GM21528 (cell line): ENCODE data around the gene MORN5.
"Not testable (repeated sequence)": the region's sequence is repeated elsewhere in the genome, so short reads cannot be mapped to it uniquely, and the experiment has no call there.

Source experiments
- ATAC-seq: cut with Tn5 transposase; IDR thresholded peaks from one replicate; pipeline ENCODE4 v1.9.1; 2021; ENCODE audit warnings: mild to moderate bottlenecking, moderate library complexity; ENCODE audit not compliant: unreplicated experiment, low FRiP score

MORN5 gene

GRCh38 chr9:122159026-122159924 lies at the start of gene MORN5, which contains the start of gene NDUFA8:
TSS of gene MORN5 (plus strand) at chr9:122159908. CDS start at chr9:122159973, 65 bp downstream.
TSS of gene NDUFA8 (minus strand) at chr9:122159779. CDS start at chr9:122159677, 102 bp downstream.
- peak; percentile 97 for ATAC-seq

GRCh38 chr9:122110100-122110833 lies 49.4 kb upstream of the MORN5 start:
- ATAC-seq: no peak

DNA sequence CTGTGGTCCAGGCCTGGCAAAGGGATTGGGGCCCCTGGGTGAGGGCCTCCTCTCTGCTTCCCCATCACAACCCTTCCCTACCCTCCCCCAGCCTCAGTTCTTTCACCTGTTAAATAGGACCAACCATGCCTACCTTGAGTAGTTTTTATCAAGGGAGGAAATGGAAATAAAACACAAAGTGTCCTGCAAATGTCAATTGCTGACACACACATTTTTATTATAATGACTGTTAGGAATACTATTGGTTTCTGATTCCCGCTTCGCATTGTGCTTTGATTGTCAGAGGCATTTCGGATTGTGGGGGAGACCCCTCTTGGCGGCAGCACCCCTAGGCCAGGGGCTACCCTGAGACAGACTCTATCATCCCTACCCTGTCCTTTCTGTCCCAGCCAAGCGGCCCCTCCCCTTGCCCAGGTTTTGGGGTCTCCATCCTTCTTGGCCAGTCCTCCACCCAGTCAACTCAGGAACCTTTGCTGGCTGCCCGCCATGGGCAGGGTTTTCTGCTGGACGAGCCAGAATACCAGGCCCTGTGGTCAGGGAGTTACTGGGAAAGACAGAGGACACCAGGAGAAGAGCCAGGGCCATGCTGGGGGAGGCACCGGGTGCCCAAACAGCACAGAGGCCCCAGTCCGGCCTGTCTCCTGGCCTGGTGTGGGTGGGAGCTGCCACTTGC lies 48.2 kb upstream of the MORN5 start:
- no peak for ATAC-seq

DNA sequence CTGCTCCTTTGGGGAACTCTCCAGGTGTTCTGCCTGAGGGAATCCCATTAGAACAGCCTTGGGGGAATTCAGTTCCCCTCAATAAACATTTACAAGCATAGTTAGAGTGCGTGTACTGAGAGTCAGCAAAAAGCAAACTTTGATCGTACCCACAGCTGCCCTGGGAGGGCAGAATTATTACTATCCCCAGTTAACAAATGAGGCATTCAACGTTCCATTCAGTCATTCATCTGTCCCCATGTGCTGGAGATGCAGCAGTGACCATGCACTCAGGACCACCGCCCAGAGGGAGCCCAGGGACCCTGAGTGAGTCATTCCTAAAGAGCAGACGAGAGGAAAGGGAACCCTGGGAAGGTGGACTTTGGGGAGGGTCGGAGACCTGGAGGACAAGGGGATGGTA lies 47.5 kb upstream of the MORN5 start:
- ATAC-seq: no peak

GRCh38 chr9:122113574-122113973 lies 46.1 kb upstream of the MORN5 start:
- ATAC-seq: no peak

GRCh38 chr9:122115176-122116035 lies 44.3 kb upstream of the MORN5 start:
- no peak for ATAC-seq

GRCh38 chr9:122116040-122116439 lies 43.7 kb upstream of the MORN5 start:
- ATAC-seq: no peak

DNA sequence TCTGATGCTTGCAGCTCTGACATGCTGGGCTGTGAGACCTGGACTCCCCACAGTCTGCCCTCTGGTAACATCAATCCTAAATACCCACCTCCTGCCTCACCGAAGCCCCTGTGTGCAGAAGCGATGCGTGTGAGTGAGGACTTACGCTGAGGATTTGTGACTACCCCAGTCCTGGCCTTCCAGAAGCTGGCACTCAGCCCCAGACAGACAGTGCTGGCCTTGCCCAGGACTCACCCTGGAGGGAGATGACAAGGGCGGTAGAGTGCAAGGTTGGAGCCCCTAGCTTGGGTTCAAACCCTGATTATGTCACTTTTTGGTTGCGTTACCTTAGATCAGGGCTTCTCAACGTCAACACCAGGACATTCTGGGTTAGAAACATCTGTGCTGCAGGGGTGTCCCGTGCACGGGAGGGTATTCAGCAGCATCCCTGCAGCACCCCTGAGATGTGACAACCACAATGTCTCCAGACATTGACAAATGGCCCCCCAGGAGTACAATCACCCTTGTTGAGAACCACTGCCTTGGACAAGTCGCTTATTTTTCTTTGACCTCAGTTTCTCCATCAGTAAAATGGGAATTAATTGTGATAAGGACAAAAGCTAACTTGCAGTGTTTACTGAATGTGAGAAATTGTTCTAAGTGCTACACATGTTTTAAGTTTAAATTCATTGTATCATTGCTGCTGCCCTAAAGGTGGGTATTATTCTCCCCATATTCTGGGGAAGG lies 43.1 kb upstream of the MORN5 start:
- no peak for ATAC-seq

DNA sequence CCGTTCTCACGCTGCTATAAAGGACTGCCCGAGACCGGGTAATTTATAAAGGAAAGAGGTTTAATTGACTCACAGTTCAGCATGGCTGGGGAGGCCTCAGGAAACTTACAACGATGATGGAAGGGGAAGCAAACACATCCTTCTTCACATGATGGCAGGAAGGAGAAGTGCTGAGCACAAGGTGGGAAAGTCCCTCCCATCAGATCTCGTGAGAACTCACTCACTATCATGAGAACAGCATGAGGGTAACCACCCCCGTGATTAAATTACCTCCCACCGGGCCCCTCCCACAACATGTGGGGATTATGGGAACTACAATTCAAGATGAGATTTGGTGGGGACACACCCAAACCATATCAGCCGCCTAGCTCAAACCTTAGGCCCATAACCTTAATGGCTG lies 42.5 kb upstream of the MORN5 start:
- ATAC-seq: not testable (repeated sequence)

DNA sequence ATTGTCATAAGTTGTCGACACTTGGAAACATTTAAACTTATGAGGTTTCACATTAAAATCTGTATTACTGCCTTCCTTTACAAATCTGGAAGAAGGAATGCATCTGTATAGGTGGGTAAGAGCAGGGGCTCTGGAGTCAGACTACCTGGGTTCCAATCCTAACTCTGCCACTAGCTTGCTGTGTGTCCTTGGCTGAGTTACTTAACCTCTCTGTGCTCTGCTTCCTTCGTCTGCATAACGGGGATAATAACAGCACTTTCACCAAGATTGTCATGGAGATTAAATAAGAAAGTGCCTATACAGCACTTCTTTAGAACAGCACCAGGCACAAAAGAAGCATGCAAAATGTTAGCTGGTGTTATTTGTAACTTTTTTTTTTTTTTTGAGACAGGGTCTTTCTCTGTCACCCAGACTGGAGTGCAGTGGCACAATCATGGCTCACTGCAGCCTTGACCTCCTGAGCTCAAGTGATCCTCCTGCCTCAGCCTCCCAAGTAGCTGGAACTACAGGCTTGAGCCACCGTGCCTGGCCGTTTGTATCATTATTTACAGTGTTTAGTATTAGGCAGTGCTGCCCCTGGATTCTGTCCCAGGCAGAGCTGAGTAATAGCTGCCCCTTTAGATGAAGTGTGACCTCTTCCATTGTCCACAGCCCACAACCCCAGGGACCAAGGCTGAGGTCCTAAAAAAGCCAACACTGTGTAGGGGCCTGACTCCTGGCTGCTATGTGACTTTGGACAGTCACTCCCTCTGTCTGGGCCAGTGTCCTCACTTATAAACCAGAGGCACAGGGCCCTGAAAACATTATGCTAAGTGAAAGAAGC lies 41.2 kb upstream of the MORN5 start:
- no peak for ATAC-seq

DNA sequence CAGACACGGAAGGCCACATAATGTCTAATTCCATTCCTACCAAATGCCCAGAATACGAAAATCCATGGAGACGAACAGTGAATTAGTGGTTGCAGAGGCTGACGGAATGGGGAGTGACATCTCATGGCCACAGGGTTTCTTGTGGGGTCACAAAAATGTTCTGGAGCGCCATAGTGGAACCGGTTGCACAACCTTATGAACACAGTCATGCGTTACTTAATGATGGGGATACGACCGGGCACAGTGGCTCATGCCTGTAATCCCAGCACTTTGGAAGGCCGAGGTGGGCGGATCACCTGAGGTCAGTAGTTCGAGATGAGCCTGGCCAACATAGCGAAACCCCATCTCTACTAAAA lies 40.6 kb upstream of the MORN5 start:
- no peak for ATAC-seq

DNA sequence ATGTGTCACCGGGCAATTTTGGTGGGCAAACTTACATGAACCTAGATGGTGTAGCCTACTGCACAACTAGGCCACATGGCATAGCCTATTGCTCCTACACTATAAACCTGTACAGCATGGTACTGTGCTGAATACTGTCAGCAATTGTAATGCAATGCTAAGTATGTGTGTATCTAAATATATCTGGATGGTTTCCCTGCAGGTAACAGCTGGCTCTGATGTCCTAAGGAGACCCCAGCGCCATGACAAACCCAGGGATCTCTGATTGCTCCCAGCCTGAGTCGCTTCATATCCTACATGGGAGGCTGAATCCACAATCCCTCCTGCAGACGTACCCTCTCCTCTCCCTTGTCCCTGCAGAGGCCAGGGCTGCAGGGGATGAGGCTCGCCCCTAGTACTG lies 40.0 kb upstream of the MORN5 start:
- ATAC-seq: no peak

- ATAC-seq: no peak
These were observed 39.2 kb upstream of the MORN5 start for GRCh38 chr9:122120316-122121071.

GRCh38 chr9:122121391-122121790 lies 38.3 kb upstream of the MORN5 start:
- ATAC-seq: no peak

GRCh38 chr9:122121931-122122330 lies 37.8 kb upstream of the MORN5 start:
- ATAC-seq: no peak

DNA sequence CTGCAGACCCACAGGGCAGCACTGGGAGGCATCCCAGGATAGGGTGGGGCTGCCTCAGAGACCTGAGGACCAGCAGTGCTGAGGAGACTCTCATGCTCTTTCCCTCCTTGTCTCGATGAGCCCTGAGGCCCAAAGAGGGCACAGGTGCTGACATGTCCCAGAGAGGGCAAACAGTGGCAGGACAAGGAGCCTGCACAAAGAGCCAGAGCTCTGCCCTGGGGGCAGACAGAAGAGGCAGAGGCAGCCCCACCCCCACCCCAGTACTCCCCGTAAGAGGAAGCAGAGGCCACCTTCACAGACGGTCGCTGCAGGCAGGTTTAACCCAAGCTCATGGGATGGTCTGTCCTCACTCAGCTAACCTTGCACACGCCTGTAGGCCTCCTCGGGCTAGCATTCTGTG lies 37.2 kb upstream of the MORN5 start:
- no peak for ATAC-seq

DNA sequence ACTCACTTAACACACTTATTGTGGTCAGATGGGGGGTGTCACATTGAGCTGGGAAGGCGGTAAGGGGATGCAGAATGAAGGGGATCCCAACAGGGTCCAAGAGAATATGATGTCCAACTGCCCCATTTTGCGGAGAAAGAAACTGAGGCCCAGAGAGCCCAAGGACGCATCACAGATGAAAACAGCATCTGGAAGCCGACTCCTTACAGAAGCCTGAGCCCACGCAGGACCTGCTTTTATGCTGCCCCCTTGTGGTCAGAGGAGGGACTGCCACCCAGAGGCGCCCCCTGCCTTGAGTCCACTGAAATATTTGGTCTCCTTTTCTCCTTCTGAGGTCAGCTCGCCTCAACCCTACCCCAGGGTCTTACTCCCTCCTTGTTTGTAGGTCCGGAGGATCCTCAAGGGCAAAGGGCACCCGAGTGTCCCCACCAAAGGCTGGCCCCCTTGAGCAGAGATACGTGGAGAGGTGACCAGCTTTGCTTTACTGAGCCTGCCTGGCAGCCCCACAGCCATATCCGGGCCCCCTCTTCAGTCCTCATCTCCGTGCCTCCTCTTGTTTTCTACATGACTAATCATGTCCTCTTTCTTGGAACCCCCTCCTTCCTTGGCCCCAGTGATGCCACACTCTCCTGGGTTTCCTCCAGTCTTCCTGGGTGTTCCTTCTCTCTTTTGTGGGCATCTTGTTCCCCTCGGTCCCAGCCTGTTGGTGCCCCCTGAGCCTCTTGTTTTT lies 36.6 kb upstream of the MORN5 start:
- ATAC-seq: no peak
